SK-N-SH treated with all-trans-retinoic acid at 6 μM for 48 hours (cell line): ENCODE results near the gene RFX6.

Source experiments
- CSDC2 ChIP-seq: fragments of 250-450 bp; sonication (Bioruptor Pico); IDR thresholded peaks from 2 replicates; pipeline ENCODE4 v1.5.0; 2020; ENCODE audit warnings: mild to moderate bottlenecking, moderate library complexity
- ESRRG ChIP-seq: fragments of 250-450 bp; sonication (Bioruptor Pico); IDR thresholded peaks from 2 replicates; pipeline ENCODE4 v1.6.1; 2021; ENCODE audit warnings: mild to moderate bottlenecking
- PPARA ChIP-seq: fragments of 250-450 bp; sonication (Bioruptor Pico); IDR thresholded peaks from 2 replicates; pipeline ENCODE4 v1.5.0; 2020; ENCODE audit warnings: mild to moderate bottlenecking, borderline replicate concordance
- RARB ChIP-seq: fragments of 250-450 bp; sonication (Bioruptor Pico); IDR thresholded peaks from 2 replicates; pipeline ENCODE4 v1.8.0; 2021; ENCODE audit warnings: mild to moderate bottlenecking, moderate library complexity
- TOX ChIP-seq: fragments of 250-450 bp; sonication (Bioruptor Pico); IDR thresholded peaks from 2 replicates; pipeline ENCODE4 v1.8.0; 2021; ENCODE audit warnings: mild to moderate bottlenecking, moderate library complexity, borderline replicate concordance
- ZFP30 ChIP-seq: fragments of 450-650 bp; formaldehyde crosslinking; IDR thresholded peaks from 2 replicates; pipeline ENCODE4 v1.5.0; 2022; ENCODE audit warnings: mild to moderate bottlenecking, moderate library complexity
- TF ChIP-seq, protein P1 (sequence below): fragments of 250-450 bp; sonication (Bioruptor Pico); IDR thresholded peaks from 2 replicates; pipeline ENCODE4 v1.8.0; 2021; ENCODE audit warnings: low read depth, mild to moderate bottlenecking, moderate library complexity, borderline replicate concordance

DNA sequence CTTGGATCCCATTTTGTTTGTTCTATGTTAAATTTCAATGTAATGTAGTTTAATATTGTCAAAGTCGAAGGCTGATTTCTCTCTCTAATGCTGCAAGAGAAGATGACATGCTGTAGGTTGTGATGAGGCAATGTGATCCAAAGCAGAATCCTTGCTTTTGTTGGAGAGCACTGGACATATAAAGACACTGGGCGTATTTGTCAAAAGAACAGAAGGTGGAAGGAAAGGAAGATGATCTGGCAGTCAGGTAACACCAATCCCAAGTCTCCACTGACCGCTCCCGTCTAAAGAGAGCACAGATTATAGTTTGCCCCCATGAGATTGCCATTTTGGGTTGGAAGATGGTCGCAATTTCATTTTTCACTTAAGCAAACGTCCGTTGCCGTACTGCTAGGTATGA, 935 bp upstream of the RFX6 start:
- TF ChIP-seq PPARA (CRISPR knock-in tag) (no peak), RARB (CRISPR knock-in tag) (no peak), TOX (CRISPR knock-in tag) (no peak), CSDC2 (CRISPR knock-in tag) (no peak), ESRRG (CRISPR knock-in tag) (no peak), ZFP30 (no peak)
- TF ChIP-seq, protein P1, sequence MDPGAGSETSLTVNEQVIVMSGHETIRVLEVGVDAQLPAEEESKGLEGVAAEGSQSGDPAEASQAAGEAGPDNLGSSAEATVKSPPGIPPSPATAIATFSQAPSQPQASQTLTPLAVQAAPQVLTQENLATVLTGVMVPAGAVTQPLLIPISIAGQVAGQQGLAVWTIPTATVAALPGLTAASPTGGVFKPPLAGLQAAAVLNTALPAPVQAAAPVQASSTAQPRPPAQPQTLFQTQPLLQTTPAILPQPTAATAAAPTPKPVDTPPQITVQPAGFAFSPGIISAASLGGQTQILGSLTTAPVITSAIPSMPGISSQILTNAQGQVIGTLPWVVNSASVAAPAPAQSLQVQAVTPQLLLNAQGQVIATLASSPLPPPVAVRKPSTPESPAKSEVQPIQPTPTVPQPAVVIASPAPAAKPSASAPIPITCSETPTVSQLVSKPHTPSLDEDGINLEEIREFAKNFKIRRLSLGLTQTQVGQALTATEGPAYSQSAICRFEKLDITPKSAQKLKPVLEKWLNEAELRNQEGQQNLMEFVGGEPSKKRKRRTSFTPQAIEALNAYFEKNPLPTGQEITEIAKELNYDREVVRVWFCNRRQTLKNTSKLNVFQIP (CRISPR knock-in tag) = no peak
